DLD1 (cell line): ENCODE measurements around the gene SYNJ1.
"Not testable (repeated sequence)": the region's sequence is repeated elsewhere in the genome, so short reads cannot be mapped to it uniquely, and the experiment has no call there.

Experiments used
- in situ Hi-C: cut with HindIII; loops from 2 replicates; pipeline ENCODE4 v1.10.0; 2017; ENCODE audit warnings: low sequenced_read_pairs

Gene SYNJ1, protein sequence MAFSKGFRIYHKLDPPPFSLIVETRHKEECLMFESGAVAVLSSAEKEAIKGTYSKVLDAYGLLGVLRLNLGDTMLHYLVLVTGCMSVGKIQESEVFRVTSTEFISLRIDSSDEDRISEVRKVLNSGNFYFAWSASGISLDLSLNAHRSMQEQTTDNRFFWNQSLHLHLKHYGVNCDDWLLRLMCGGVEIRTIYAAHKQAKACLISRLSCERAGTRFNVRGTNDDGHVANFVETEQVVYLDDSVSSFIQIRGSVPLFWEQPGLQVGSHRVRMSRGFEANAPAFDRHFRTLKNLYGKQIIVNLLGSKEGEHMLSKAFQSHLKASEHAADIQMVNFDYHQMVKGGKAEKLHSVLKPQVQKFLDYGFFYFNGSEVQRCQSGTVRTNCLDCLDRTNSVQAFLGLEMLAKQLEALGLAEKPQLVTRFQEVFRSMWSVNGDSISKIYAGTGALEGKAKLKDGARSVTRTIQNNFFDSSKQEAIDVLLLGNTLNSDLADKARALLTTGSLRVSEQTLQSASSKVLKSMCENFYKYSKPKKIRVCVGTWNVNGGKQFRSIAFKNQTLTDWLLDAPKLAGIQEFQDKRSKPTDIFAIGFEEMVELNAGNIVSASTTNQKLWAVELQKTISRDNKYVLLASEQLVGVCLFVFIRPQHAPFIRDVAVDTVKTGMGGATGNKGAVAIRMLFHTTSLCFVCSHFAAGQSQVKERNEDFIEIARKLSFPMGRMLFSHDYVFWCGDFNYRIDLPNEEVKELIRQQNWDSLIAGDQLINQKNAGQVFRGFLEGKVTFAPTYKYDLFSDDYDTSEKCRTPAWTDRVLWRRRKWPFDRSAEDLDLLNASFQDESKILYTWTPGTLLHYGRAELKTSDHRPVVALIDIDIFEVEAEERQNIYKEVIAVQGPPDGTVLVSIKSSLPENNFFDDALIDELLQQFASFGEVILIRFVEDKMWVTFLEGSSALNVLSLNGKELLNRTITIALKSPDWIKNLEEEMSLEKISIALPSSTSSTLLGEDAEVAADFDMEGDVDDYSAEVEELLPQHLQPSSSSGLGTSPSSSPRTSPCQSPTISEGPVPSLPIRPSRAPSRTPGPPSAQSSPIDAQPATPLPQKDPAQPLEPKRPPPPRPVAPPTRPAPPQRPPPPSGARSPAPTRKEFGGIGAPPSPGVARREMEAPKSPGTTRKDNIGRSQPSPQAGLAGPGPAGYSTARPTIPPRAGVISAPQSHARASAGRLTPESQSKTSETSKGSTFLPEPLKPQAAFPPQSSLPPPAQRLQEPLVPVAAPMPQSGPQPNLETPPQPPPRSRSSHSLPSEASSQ (N-terminal part only)

DNA sequence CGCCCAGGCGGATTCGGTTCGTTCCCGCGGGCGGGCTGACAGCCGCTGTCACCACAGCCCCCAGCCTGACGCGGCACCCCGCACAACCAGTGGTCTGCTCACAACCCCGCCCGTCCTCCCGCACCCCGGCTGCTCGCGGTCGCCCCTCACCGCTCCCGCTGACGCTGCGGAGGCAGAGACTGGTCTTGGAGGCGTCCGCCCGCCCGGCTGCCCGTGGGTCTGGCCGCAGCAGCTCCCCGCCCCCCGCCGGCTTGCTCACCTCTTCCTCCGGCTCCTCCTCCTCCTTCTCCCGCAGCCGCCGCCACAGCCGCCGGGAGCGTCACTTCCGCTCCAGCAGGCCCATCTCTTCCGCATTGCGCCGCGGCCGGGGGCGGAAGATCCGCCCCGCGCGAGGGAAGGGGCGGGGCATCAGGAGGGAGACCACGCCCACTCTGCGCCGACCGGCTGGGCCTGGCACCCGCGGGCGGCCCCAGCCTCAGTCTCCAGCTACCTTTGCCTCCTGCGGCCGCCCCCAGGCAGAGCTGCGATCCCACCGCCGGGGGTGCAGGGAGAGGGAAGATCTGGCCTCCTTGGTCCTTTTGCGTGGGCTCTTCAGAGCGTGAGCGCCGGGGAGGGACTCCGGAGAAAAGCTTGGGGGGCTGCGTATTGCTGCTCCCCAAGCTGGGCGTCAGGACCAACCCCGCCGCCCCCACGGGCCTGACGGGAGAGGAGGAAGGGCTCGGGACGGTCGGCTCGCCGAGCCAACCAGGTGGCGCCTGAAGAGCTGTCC lies at the start of gene SYNJ1:
SYNJ1 (minus strand) TSS at position 327 of the 769 bp plus-strand sequence. CDS start 1,118 bp downstream, outside the sequence.
- in situ Hi-C loops = no loop called here

DNA sequence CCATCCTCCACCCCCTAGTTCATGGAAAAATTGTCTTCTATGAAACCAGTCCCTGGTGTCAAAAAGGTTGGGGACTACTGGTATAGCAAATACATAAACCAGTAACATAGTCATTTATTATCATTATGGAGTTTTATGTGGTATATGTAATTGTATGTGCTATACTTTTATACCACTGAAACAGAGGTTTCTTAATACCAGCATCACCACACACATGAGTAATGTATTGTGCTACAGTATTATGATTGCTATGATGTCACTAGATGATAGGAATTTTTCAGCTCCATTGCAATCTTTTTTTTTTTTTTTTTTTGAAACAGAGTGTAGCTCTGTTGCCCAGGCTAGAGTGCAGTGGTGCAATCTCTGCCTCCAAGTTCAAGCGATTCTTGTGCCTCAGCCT lies 49.5 kb upstream of the SYNJ1 start:
- in situ Hi-C loops = no loop called here

DNA sequence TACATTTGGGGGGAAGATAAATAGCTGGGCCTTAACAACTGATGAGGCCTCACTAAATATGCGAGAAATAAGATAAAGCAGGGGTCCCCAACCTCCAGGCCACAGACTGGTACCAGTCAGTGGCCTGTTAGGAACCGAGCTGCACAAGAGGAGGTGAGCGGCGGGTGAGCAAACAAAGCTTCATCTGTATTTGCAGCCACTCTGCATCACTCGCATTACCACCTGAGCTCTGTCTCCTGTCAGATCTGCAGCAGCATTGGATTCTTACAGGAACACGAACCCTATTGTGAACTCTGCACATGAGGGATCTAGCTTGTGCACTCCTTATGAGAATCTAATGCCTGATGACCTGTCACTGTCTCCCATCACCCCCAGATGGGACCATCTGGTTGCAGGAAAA lies 48.9 kb upstream of the SYNJ1 start:
- in situ Hi-C loops = no loop called here

DNA sequence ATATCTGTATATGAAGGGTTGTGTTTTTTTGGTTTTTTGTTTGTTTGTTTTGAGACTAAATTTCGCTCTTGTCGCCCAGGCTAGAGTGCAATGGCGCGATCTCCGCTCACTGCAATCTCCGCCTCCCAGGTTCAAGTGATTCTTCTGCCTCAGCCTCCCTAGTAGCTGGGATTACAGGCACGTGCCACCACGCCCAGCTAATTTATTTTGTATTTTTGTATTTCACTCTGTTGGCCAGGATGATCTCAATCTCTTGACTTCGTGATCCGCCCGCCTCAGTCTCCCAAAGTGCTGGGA lies 45.2 kb upstream of the SYNJ1 start:
- in situ Hi-C loops = not testable (repeated sequence)

DNA sequence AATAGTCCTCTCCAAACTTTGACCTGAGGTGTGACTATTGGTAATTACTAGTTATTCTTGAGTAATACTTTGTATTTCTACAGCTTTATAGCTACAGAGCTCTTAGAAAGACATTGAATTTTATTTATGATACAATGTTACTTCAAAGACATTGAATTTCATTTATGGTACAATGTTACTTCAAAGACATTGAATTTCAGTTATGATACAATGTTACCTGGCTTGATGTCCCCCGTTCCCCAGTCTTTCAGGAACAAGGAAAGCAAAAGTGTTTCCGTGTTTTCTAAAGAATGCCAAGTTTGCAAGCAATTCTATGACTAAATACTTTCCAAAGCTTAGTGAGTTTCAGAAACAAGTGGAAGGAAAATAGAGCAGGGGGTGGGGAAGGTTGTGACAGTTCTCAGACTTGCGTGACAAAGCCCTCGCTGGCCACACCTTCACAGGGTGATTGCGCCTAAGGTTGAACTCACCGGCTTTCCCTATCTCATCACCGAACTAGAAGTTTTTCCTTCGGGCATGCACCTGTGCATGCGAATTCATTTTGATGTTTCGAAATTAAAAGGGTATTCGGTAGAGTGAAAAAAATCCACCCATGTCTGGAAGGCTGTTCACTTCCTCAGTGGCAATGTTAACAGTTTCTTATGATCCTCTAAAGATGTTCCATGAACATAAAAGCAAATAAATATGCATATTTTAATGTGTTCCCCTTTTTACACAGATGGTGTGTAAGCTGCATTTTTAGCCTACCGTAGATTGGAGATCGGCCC lies 44.7 kb upstream of the SYNJ1 start:
- in situ Hi-C loops = no loop called here

DNA sequence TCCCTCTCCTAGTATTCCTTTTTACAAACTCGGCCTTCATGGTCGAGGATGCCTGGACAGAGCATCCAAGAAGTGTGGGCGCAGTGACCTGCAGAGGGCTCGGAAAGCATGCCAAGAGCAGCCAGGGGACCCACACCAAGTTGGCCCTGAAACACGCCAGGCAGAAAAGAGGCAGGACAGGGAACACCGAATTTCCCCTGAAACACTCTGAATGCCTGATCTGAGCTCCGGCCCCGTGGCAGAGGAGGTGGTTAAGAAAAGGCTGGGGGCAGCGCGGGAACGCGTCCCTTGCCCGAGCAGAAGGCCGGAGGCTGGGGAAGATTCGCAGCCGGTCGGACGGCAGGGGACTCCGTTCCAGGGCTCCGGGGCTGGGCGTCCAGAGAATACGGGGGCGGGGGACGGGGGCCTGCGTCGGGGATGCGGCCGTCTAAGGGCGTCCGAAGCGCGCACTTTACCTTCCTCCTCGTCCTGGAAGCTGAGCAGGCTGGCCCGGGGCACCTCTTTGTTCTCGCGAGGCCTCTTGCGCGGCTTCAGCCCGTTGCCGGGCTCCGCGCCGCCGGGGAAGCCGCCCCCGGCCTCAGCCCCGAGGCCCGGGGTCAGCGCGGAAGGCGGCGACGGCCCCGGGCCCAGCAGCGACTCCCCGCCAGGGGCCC lies 43.2 kb upstream of the SYNJ1 start:
- in situ Hi-C loops = no loop called here

DNA sequence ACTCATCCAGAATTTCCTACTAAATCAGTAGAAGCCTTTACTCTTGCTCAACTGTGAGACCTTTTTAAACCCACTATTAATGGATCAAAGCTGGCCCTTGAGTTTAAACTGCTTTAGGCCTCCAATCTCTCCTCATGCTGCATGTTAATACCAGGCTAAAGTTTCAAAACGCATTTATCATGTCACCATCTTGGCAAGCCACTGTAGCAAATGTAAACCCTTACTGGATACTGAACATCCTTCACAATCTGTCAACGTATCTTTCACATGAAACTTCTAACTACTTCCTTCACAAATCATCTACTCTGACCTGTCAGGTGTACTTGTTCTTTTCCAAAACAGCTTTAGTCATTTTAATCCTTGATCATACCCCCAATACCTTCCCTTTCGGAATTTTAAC lies 40.7 kb upstream of the SYNJ1 start:
- in situ Hi-C loops = no loop called here

DNA sequence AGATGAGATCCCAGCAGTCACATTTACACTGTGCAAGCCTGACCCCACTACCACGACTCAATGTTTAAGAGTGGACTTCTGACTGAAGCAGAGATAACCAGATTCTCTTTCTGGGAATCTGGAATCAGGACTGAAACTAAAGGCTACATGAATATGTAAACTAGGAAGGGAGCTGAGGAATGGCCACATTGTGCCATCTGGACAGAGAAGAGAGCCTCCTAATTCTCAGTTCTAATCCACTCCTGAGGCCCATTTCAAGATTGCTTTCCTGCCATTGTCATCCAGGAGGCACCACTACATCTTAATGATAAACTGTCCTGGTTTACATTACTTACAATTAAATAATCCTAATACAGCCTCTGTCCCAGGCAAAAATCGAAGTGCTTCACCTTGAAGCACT lies 37.2 kb upstream of the SYNJ1 start:
- in situ Hi-C loops = no loop called here

DNA sequence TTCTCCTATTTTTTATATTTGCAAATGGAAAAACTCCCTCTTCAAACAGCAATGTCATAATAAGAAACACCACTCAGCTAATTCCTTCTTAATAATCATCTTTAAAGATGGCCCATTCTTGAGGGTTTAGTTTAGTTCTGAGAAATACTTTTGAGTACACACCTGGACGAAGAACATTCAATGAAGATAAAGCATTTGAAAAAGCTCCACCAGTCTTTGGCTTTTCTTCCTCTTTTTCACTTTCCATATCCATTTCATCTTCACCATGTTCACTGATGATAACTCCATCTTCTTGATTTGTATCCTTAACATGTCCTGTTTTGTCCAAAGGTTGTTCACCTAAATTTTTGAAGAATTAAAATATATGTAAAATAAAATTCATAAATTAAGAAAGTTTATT lies 36.4 kb upstream of the SYNJ1 start:
- in situ Hi-C loops = no loop called here

DNA sequence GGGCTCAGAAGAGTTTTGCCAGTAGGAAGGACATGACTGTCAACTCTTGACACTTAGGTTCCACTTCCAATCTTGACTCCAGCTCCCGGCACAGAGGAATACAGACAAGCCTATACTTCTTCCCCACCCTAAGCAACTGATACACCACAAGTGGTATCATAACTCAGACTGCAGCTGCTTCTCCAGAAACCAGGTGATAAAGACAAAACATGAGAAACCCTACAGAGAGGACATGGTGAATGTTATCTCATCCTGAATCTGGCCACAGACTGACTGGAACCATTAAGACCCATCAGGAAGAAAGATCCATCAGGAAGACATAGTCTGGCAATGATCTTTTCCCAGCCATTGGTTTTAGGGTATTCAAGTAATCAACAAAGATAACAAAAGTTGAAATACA lies 30.0 kb upstream of the SYNJ1 start:
- in situ Hi-C loops = no loop called here

DNA sequence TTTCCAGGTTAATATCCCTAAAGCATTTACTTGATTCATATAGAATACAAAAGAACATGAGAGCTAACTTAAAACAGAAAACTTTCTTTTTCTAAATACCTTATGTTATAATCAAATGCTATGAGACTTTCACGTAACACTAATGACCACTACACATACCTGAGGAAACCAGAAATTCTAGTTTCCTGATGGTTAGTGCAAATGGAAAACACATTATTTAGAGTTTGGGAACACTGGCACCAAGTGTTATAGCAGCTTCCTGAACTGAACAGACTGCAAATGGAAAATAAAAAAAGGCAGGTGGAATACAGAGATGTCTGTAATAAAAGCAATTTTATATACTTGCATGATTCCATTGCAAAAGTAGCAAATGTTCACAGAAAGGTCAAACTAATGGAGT lies 28.3 kb upstream of the SYNJ1 start:
- in situ Hi-C loops = no loop called here

DNA sequence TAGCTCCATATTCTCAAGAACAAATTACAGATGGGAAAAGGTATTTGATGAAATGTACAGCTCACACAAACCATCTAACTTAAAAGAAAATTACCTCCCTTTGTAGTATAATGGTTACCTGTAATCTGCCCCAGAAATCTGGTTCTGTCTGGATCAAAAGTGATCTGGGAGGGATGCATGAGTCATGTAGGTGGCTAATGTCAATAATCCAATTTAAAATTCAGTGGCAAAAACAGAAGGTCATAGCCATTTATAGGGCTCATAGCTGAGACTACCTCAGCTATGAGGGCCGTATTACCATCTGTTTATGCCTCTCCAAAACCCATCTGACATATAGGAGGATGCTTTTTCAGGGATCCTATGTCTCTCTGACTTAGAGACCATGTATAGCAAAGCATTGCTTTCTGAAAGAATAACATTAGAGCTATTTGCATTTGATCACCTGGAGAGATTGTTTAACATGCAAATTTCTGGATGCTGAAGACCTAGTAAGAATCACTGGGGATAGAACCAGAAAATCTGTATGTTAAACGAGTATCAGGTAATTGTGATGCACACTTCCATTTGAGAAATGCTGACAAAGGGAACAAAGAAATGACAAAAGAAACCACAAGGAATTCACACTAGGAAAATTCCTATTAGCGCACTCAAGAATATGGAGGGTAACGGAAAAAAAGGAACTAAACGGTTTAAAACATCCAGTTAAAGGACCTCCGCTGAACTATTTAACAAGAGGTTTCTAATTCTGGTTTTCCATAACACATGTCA lies 26.2 kb upstream of the SYNJ1 start:
- in situ Hi-C loops = no loop called here

DNA sequence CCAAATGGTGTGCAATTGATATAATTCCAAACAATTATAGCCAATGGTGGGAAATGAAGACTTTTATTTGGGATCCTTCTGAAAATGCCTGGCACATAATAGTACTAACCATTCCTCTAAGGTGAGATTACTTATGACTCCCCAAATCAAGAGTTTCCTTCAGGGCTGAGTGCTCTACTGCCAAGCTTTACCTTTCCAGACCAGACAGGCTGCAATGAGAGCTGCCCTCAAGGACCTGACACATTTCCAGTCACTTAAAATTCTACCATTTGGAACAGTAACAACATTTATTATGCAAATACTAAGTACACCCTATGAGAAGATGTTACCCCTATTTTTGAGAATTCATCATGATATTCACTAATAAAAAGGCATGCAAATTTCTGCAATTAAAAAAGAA lies 22.6 kb upstream of the SYNJ1 start:
- in situ Hi-C loops = no loop called here

DNA sequence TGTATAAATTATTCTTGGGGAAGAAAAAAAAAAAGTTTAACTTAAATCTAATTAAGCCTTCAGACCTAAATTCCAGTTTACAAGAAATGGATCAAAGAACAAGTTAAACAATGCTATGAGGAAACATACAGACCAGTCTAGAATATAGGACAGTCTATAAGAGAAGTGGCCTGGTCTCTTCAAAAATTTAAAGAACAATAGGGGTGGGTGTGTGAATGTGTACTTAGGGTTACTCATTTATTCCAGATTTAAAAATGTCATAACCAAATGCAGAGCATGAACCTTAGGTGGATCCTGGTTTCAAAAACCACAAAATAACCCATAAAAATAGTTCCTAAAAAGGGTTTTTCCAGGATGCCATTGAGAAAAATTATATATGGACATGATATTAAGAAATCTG lies 21.8 kb upstream of the SYNJ1 start:
- in situ Hi-C loops = no loop called here

DNA sequence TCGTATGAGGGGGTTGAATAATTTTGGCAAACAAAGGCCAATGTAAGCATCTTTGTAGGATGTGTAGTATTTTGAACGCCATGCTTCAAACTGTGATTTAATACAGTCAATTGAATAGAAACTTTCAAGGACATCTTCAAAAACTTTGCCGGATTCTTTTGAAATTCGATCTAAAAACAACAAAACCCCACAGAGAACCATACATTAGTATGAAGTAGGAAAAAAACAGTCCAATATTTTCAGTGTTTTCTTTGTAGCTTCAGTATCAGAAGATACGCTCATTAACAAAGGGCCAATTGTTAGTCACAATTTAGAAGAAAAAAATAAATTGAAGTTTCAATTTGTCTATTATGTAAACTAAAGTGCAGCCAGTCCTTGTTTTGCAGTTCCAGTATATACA lies 20.7 kb upstream of the SYNJ1 start:
- in situ Hi-C loops = no loop called here

DNA sequence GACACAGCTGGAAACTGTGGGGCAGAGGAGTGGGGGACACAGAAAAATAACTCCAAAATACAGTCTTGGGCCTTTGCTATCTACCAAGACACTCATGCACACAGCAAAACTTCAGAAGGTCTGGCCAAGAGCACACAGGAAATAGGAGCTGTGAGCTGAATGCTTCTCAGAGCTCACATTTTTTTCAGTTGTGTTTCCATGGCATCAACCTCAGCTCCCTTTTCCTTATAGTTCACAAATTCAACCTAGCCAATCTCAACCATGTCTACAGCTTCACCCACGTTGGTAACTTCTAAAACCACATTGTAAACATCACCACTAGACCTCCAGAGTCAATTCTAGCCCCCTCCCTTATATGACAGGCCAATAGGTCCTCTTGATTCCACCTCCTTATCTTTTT lies 19.6 kb upstream of the SYNJ1 start:
- in situ Hi-C loops = no loop called here

DNA sequence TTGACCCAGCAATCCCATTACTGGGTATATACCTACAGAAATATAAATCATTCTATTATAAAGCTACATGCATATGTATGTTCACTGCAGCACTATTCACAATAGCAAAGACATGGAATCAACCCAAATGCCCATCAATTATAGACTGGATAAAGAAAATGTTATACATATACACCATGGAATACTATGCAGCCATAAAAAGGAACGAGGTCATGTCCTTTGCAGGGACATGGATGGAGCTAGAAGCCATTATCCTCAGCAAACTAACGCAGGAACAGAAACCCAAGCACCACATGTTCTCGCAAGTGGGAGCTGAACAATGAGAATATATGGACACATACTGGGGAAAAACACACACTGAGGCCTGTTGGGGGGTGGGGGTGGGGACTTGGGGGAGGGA lies 18.9 kb upstream of the SYNJ1 start:
- in situ Hi-C loops = not testable (repeated sequence)

DNA sequence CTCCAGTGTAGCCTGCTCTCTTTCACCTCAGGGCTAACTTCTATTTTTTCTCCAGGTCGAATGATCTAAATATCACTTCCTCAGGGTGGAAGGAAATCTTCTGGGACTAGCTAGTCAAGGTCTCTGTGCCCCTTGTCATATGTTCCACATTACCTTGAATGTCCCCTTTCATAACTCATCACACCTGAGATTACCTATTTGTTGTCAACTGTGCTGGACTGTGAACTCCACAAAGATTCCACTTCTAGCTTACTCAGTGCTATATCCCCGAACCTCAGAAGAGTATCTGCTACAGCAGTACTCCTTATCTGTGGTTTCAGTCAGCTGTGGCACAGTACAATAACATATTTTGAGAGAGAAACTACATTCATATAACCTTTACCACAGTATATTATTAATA lies 14.6 kb upstream of the SYNJ1 start:
- in situ Hi-C loops = no loop called here

DNA sequence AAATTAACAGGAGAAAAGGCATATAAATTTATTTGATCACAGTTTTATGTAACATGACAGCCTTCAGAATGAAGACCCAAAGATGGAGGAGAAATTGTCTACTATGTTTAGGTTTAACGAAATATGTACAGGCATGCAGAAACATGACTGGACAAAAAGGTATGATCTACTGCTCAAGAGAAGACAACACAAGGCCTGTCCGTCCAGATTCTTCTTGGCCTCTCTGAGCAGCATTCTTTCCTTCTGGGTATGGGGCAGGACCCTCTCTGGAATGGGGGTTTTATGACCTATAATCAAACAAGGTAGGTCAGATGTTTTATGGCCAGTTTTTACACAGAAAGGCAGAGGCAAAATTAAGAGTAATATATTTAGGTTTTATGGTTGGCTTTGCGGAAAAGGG lies 13.5 kb upstream of the SYNJ1 start:
- in situ Hi-C loops = no loop called here
